ENCODE data around the gene GPR157.

GRCh38 chr1:9150582-9151327, 21.9 kb upstream of the GPR157 start:
- TF ChIP-seq CTCF (IDR thresholded peaks at IDR 0.05) (no peak), POLR2AphosphoS5 (IDR thresholded peaks at IDR 0.05) (no peak)
